Spleen (tissue), 11 donors: ENCODE results near the gene GUCY1A2. TPM values are rescaled to one million over a fixed set of nuclear protein-coding genes. Genes with fewer than 3 reads are reported as not detected.

Experiments used
- DNase-seq: peaks from one replicate; pipeline ENCODE4 v3.0.0-alpha.2; 2020
- H3K27ac ChIP-seq, 8 donors: fragments of 200-600 bp; sonication (generic) in 7 of 8; 1 replicate in 4 of 8; 2 replicates in 4 of 8; pipeline versions ENCODE4 v1.5.0 to v1.8.0; 2016 to 2021; ENCODE audit warnings: inconsistent platforms in 4 of 8, mild to moderate bottlenecking in 4 of 8, moderate library complexity in 1 of 8
- H3K27me3 ChIP-seq, 7 donors: fragments of 200-600 bp; sonication (generic) in 6 of 7; replicated peaks in 1 of 7; 1 replicate in 4 of 7; 2 replicates in 3 of 7; pipeline versions ENCODE4 v1.5.0 to v1.8.0; 2016 to 2021; ENCODE audit warnings: inconsistent platforms in 3 of 7, mild to moderate bottlenecking in 1 of 7
- H3K36me3 ChIP-seq, 6 donors: fragments of 200-600 bp; sonication (generic) in 5 of 6; 1 replicate in 4 of 6; 2 replicates in 2 of 6; pipeline versions ENCODE4 v1.5.0 to v1.8.0; 2016 to 2021; ENCODE audit warnings: inconsistent platforms in 2 of 6
- H3K4me1 ChIP-seq, 6 donors: fragments of 200-600 bp; sonication (generic) in 5 of 6; 1 replicate in 3 of 6; 2 replicates in 3 of 6; pipeline versions ENCODE4 v1.5.0 to v1.8.0; 2016 to 2021; ENCODE audit warnings: inconsistent platforms in 3 of 6
- H3K4me3 ChIP-seq, 8 donors: fragments of 200-600 bp; sonication (generic) in 7 of 8; 1 replicate in 4 of 8; 2 replicates in 4 of 8; pipeline versions ENCODE4 v1.5.0 to v1.8.0; 2016 to 2021; ENCODE audit warnings: inconsistent platforms in 4 of 8, mild to moderate bottlenecking in 4 of 8, moderate library complexity in 2 of 8
- H3K9me3 ChIP-seq, 8 donors: fragments of 200-600 bp; sonication (generic) in 7 of 8; 1 replicate in 4 of 8; 2 replicates in 4 of 8; pipeline versions ENCODE4 v1.5.0 to v1.8.0; 2016 to 2021; ENCODE audit warnings: inconsistent platforms in 4 of 8
- POLR2A ChIP-seq, 3 donors: fragments of 450-650 bp; IDR thresholded peaks; one replicate each; pipeline ENCODE4 v1.5.1; 2017; ENCODE audit warnings: antibody characterized with exemption in 3 of 3, mild to moderate bottlenecking in 1 of 3
- POLR2AphosphoS5 ChIP-seq, 3 donors: sonication (generic); formaldehyde crosslinking; IDR thresholded peaks; one replicate each; pipeline ENCODE4 v1.5.1; 2017; ENCODE audit warnings: antibody characterized with exemption in 3 of 3
- WGBS, 5 donors: extraction: QIAGEN DNeasy Blood & Tissue Kit in 3 of 5; methylation state at CpG; one replicate each; pipeline versions ENCODE4 v1.1.5 to v1.1.7; 2013 to 2018; 5-methylcytosine and 5-hydroxymethylcytosine counted together
- intact Hi-C: fragments of 100-400 bp; cut with DNase I; formaldehyde crosslinking; loops from one replicate; pipeline ENCODE4 v1.15.0; 2023; ENCODE audit warnings: low total_unique reads
- polyA plus RNA-seq, 3 donors: library from polyadenylated mRNA; stranded (reverse); fragments of 200-250 nt; gene quantifications; one replicate each; pipeline ENCODE4 v1.2.1, GENCODE V29; 2013
- total RNA-seq, 7 donors: library from RNA; depleted of rRNA in 3 of 7; stranded (reverse); fragments of >200 nt in 3 of 7; fragmentation: NEBNext Ultra II Directional in 4 of 7; extraction: Animal tissue kit (Norgen Biotek cat#: 25700) in 4 of 7; gene quantifications; one replicate each; pipeline versions ENCODE4 v1.1.0 to v1.2.1, GENCODE V29; 2016 to 2021
- TF ChIP-seq, protein P1 (sequence below), 11 experiments: fragments of 200-600 bp in 7 of 11; fragments of 450-650 bp in 4 of 11; sonication (generic) in 4 of 11; IDR thresholded peaks in 8 of 11; conservative IDR thresholded peaks in 3 of 11; 1 replicate in 7 of 11; 2 replicates in 4 of 11; pipeline versions ENCODE4 v1.4.0 to v1.8.0; 2016 to 2021; ENCODE audit warnings: antibody characterized with exemption in 11 of 11, inconsistent platforms in 4 of 11, mild to moderate bottlenecking in 1 of 11
- donor health status: healthy with polysubstance abuse.
- donor health status: DM: no; HTN: no; CAD: no; lungs with moderate emphysema.
- donor health status: DM: no; HTN: no; CAD: no.
- donor health status: Bipolar disorder and iron deficiency.
- donor health status: healthy.
- donor health status: DM: no; HTN: no; CAD: no.
- donor health status: DM: yes; HTN: yes; CAD: no.

Gene GUCY1A2
- total and polyA plus RNA-seq, 10 donors: 0.32 to 64.0 (median 17.6) TPM

GRCh38 chr11:106702805-106703204 lies 315.5 kb downstream of the GUCY1A2 start:
- H3K36me3 ChIP-seq: no peaks in the 10 kb centered on the region
- no peak overlapping the region for H3K27ac ChIP-seq
- intact Hi-C loops: no loop called here
- H3K4me1 ChIP-seq: no peaks in the 10 kb centered on the region
- TF ChIP-seq, protein P1, sequence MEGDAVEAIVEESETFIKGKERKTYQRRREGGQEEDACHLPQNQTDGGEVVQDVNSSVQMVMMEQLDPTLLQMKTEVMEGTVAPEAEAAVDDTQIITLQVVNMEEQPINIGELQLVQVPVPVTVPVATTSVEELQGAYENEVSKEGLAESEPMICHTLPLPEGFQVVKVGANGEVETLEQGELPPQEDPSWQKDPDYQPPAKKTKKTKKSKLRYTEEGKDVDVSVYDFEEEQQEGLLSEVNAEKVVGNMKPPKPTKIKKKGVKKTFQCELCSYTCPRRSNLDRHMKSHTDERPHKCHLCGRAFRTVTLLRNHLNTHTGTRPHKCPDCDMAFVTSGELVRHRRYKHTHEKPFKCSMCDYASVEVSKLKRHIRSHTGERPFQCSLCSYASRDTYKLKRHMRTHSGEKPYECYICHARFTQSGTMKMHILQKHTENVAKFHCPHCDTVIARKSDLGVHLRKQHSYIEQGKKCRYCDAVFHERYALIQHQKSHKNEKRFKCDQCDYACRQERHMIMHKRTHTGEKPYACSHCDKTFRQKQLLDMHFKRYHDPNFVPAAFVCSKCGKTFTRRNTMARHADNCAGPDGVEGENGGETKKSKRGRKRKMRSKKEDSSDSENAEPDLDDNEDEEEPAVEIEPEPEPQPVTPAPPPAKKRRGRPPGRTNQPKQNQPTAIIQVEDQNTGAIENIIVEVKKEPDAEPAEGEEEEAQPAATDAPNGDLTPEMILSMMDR (IDR thresholded peaks at IDR 0.05 in 8 of 11, conservative IDR thresholded peaks at IDR 0.05 in 3 of 11): no peak
- TF ChIP-seq POLR2A (IDR thresholded peaks at IDR 0.05) (no peak), POLR2AphosphoS5 (IDR thresholded peaks at IDR 0.05) (no peak)
- DNase-seq: no peak
- no peak overlapping the region for H3K4me3 ChIP-seq
- WGBS, 5 donors: 69 to 92% (median 81%) methylated on average over 3 of the region's 3 CpGs
- no peaks in the 10 kb centered on the region for H3K9me3 ChIP-seq
- no peaks in the 10 kb centered on the region for H3K27me3 ChIP-seq

DNA sequence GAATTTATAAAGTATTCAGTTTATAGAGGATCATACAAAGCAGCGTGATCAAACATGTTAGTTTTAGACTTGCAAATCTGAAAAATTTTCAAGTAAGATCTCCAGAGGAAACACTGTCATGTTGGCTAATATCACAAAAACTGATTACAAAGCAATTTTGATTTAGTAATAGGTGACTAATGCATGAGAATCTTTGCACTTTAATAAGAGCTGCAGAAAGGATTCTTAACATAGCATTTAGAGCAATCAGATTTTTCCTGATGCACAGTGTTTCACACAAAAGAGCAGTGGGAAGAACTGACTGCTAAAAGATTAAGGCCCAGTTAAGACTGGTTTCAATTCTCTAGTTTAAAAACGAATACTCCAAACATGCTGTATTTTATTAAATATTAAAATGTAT lies 321.2 kb downstream of the GUCY1A2 start:
- TF ChIP-seq, protein P1 (IDR thresholded peaks at IDR 0.05 in 8 of 11, conservative IDR thresholded peaks at IDR 0.05 in 3 of 11): no peak
- Histone ChIP-seq H3K4me1 (no peaks in the 10 kb centered on the region), H3K27me3 (no peaks in the 10 kb centered on the region), H3K9me3 (no peaks in the 10 kb centered on the region), H3K36me3 (no peaks in the 10 kb centered on the region), H3K4me3 (no peak overlapping the region), H3K27ac (no peak overlapping the region)
- DNase-seq: no peak
- 78 to 86% (median 80%) methylated on average over 2 of the region's 2 CpGs for WGBS, 5 donors
- intact Hi-C loops: no loop called here

- Histone ChIP-seq H3K4me1 (no peaks in the 10 kb centered on the region), H3K36me3 (no peaks in the 10 kb centered on the region), H3K27ac (no peak overlapping the region), H3K9me3 (no peaks in the 10 kb centered on the region), H3K4me3 (no peak overlapping the region), H3K27me3 (no peaks in the 10 kb centered on the region)
- no peak for DNase-seq
- WGBS, 5 donors: 62 to 87% (median 83%) methylated on average over 2 of the region's 2 CpGs
- TF ChIP-seq POLR2AphosphoS5 (IDR thresholded peaks at IDR 0.05): no peak
- no peak for TF ChIP-seq POLR2A (IDR thresholded peaks at IDR 0.05)
- TF ChIP-seq, protein P1 (IDR thresholded peaks at IDR 0.05 in 8 of 11, conservative IDR thresholded peaks at IDR 0.05 in 3 of 11): no peak
- intact Hi-C loops: no loop called here
These were observed 322.8 kb downstream of the GUCY1A2 start for GRCh38 chr11:106695506-106695905.

DNA sequence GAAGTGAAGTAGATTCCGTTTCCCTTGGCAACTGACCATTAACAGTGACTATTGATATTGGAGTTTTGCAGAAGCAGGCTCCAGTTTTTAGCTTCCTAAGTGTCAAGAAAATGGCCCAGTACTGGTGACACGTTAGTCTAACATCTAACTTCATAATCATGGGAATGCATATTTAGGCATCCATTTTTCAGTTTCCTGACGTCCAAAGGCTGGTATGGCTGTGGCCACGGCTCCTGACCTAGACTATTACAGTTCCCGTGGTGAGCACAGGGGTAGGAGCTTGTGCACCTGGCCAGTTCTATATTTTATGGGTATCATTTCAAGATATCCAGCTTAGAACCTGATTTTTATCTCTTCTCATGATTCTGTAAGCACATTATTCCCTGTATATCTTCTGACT lies 323.8 kb downstream of the GUCY1A2 start:
- no peak for DNase-seq
- WGBS, 5 donors: 70 to 79% (median 73%) methylated on average over 5 of the region's 5 CpGs
- Histone ChIP-seq H3K4me3 (no peak overlapping the region), H3K27ac (no peak overlapping the region), H3K4me1 (no peaks in the 10 kb centered on the region), H3K27me3 (no peaks in the 10 kb centered on the region), H3K9me3 (peaks cover 0 to 6% (median 0%) of the 10 kb centered on the region in 8 donors), H3K36me3 (no peaks in the 10 kb centered on the region)
- intact Hi-C loops: no loop called here
- TF ChIP-seq POLR2AphosphoS5 (IDR thresholded peaks at IDR 0.05) (no peak), POLR2A (IDR thresholded peaks at IDR 0.05) (no peak)
- TF ChIP-seq, protein P1 (IDR thresholded peaks at IDR 0.05 in 8 of 11, conservative IDR thresholded peaks at IDR 0.05 in 3 of 11): no peak
